ENCODE data around the gene PGAM1. TPM values are rescaled to one million over a fixed set of nuclear protein-coding genes. Genes with fewer than 3 reads are reported as not detected.

The PGAM1 gene
- polyA plus RNA-seq, 1 of the 3 experiments (the other 2 are of a cell fraction) = 398 TPM

- CTCF ChIA-PET = interaction anchor here (1.1 to 1.8 kb wide), 2 partner anchors 11 to 17 kb away, joined by 3 to 5 read pairs; no protein-coding TSS in a partner anchor
- no CpG with 5 or more reads among the region's 2 CpGs for WGBS (ENCODE audit: low lambda C conversion rate)
- H3K27me3 ChIP-seq (ENCODE audit: insufficient read depth) = no peaks in the 10 kb centered on the region
Observed at GRCh38 chr10:97450828-97451227, 24.8 kb downstream of the PGAM1 start.

More at GRCh38 chr10:97450828-97451227, 24.8 kb downstream of the PGAM1 start:
- H3F3A ChIP-seq (replicated peaks; ENCODE audit: insufficient read depth) = peaks cover 5% of the 10 kb centered on the region
- H3K27ac ChIP-seq (ENCODE audit: low read depth in 2 of 2, low read length in 1 of 2) = no peak overlapping the region
- no peak overlapping the region for H2AFZ ChIP-seq (ENCODE audit: low read depth)
- POLR2A ChIA-PET = no interaction called here
- peaks cover 0 to 6% of the 10 kb centered on the region in 2 experiments; a peak in 1 of 4 replicates for H3K4me1 ChIP-seq (ENCODE audit: control insufficient read depth in 1 of 2, insufficient read depth in 2 of 2, low read depth in 1 of 2, low read length in 1 of 2)
- H3K9me3 ChIP-seq = no peaks in the 10 kb centered on the region
- peaks cover 20 to 45% of the 10 kb centered on the region in 2 experiments for H3K36me3 ChIP-seq (replicated peaks in 1 of 2; ENCODE audit: control insufficient read depth in 1 of 2, insufficient read depth in 2 of 2, low read length in 1 of 2)
- no peak for DNase-seq
- peaks cover 90% of the 10 kb centered on the region for H3K79me2 ChIP-seq (ENCODE audit: insufficient read depth)
- no peak overlapping the region for H3K9ac ChIP-seq
- peaks cover 12% of the 10 kb centered on the region; the same call in 1 of the 2 replicates for H4K20me1 ChIP-seq (ENCODE audit: insufficient read depth)
- 0 out of 2 replicates have a peak overlapping the region, but pooled peaks have one; percentile 14 for H3K4me2 ChIP-seq
- no peak overlapping the region for H3K4me3 ChIP-seq (ENCODE audit: low read depth in 2 of 2, low read length in 1 of 2)
- TF ChIP-seq RXRA (IDR thresholded peaks at IDR 0.05; ENCODE audit: borderline replicate concordance, low read depth) (no peak), RFX5 (IDR thresholded peaks at IDR 0.05; ENCODE audit: low read length) (no peak), SMC3 (IDR thresholded peaks at IDR 0.05; ENCODE audit: low read depth, low read length) (no peak), JUND (IDR thresholded peaks at IDR 0.05) (no peak), POLR2AphosphoS5 (IDR thresholded peaks at IDR 0.05; ENCODE audit: low read depth, low read length) (no peak), CTCF (IDR thresholded peaks at IDR 0.05) (no peak), REST (IDR thresholded peaks at IDR 0.05; ENCODE audit: low read depth, low read length) (no peak), TAF1 (IDR thresholded peaks at IDR 0.05; ENCODE audit: borderline replicate concordance, low read depth, low read length) (no peak), FOSL2 (IDR thresholded peaks at IDR 0.05; ENCODE audit: borderline replicate concordance, low read depth) (no peak), USF2 (IDR thresholded peaks at IDR 0.05; ENCODE audit: borderline replicate concordance, low read depth, low read length) (no peak), IRF3 (IDR thresholded peaks at IDR 0.05; ENCODE audit: low read depth, low read length) (no peak), EP300 (IDR thresholded peaks at IDR 0.05; ENCODE audit: borderline replicate concordance in 1 of 2, low read depth in 1 of 2, low read length in 1 of 2) (no peak), TCF12 (IDR thresholded peaks at IDR 0.05) (no peak), RCOR1 (IDR thresholded peaks at IDR 0.05; ENCODE audit: low read length) (no peak)
- no peaks in the 10 kb centered on the region for H3K9me2 ChIP-seq

Measured in SK-N-SH (cell line).